Small intestine (tissue), 7 donors: ENCODE results near the gene KLHL1. TPM values are rescaled to one million over a fixed set of nuclear protein-coding genes. Genes with fewer than 3 reads are reported as not detected.
A peak's percentile ranks its signal among the peaks of the same experiment; 100 is the strongest.

Experiments
- DNase-seq, 2 donors: peaks; one replicate each; pipeline versions ENCODE4 v3.0.0 to v3.0.0-alpha.2; 2013
- FAIRE-seq: peaks from 2 replicates; lab custom pipeline; 2012; peaks lifted over from hg19 to GRCh38; lab: Jason Lieb, UNC
- H3K27ac ChIP-seq, 3 donors: one replicate each; pipeline ENCODE4 v1.5.1; 2013; ENCODE audit warnings: low read length in 2 of 3, mild to moderate bottlenecking in 2 of 3, control low read depth in 1 of 3, inconsistent platforms in 1 of 3, low read depth in 1 of 3, moderate library complexity in 1 of 3
- H3K27me3 ChIP-seq, 3 donors: one replicate each; pipeline ENCODE4 v1.6.1; 2013; ENCODE audit warnings: low read length in 3 of 3, inconsistent platforms in 1 of 3; ENCODE audit not compliant: control insufficient read depth in 3 of 3, insufficient read depth in 3 of 3
- H3K36me3 ChIP-seq, 3 donors: one replicate each; pipeline ENCODE4 v1.6.1; 2013; ENCODE audit warnings: low read length in 3 of 3, inconsistent platforms in 1 of 3, low read depth in 1 of 3, mild to moderate bottlenecking in 1 of 3, moderate library complexity in 1 of 3; ENCODE audit not compliant: control insufficient read depth in 3 of 3, insufficient read depth in 2 of 3
- H3K4me1 ChIP-seq, 3 donors: one replicate each; pipeline ENCODE4 v1.6.1; 2013; ENCODE audit warnings: low read length in 2 of 3, inconsistent platforms in 1 of 3, low read depth in 1 of 3, mild to moderate bottlenecking in 1 of 3, moderate library complexity in 1 of 3; ENCODE audit not compliant: control insufficient read depth in 3 of 3, insufficient read depth in 2 of 3
- H3K4me3 ChIP-seq, 3 donors: one replicate each; pipeline ENCODE4 v1.5.1; 2013; ENCODE audit warnings: low read length in 3 of 3, control low read depth in 1 of 3, inconsistent platforms in 1 of 3, low read depth in 1 of 3, mild to moderate bottlenecking in 1 of 3, moderate library complexity in 1 of 3
- H3K9me3 ChIP-seq, 2 donors: one replicate each; pipeline ENCODE4 v1.6.1; 2013; ENCODE audit warnings: low read depth in 1 of 2, low read length in 1 of 2; ENCODE audit not compliant: control insufficient read depth in 2 of 2, insufficient read depth in 1 of 2
- WGBS, 3 donors: extraction: QIAGEN DNeasy Blood & Tissue Kit; methylation state at CpG; one replicate each; pipeline ENCODE4 v1.1.7; 2013; 5-methylcytosine and 5-hydroxymethylcytosine counted together
- polyA plus RNA-seq, 4 donors: library from polyadenylated mRNA; stranded (reverse) in 3 of 4; unstranded in 1 of 4; fragments of 200-250 nt in 3 of 4; fragments of 120-200 nt in 1 of 4; gene quantifications; one replicate each; pipeline versions ENCODE4 v1.2.1 to v1.2.3, GENCODE V29; 2013
- donor health status: healthy with polysubstance abuse.
- donor health status: control.
- donor health status: control.
- donor health status: Bipolar disorder and iron deficiency.
- donor health status: healthy.

KLHL1 gene
- polyA plus RNA-seq, 4 donors: 0.04 to 0.06 TPM; not detected in 2

DNA sequence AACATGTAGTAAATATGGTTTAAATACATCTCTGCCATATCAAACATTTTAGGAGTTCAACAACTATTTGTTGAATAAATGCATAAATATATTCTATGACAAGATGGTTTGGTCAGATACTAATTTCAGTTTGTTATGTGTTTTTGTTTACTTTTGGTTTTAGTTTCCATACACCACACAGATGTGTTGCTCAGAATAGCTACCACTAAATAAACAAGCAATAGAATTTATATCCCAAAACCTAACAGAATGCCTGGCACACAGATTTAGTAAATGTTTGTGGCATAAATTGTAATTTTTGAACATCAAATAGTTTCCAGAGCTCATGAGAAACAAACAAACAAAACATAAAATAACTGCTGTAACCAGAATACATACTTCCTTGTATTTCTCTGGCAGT is 127.5 kb downstream of the KLHL1 start:
- Histone ChIP-seq H3K27ac (no peak overlapping the region), H3K27me3 (no peaks in the 10 kb centered on the region), H3K36me3 (no peaks in the 10 kb centered on the region), H3K4me3 (no peak overlapping the region), H3K4me1 (no peaks in the 10 kb centered on the region), H3K9me3 (no peaks in the 10 kb centered on the region)
- no peak for FAIRE-seq
- no peak for DNase-seq

DNA sequence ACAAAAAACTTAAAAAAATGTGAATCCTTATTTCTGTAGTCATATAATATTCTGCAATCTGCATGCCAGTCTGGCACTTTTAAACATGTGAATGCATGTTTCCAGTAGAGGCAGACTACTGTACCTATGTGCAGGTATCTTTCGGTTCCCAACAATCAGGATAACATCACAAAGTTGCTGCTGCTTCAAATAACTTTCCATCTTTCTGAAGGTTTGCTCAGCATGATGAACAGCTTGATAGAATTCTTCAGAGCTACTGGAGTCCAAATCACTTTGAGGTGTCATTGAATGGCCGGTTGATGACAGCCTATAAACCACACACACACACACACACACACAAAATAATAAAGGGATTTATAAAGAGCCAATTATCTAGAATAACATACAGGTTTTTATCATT is 132.8 kb downstream of the KLHL1 start:
- FAIRE-seq (no peak), DNase-seq (no peak)
- Histone ChIP-seq H3K9me3 (no peaks in the 10 kb centered on the region), H3K27ac (no peak overlapping the region), H3K27me3 (no peaks in the 10 kb centered on the region), H3K4me1 (no peaks in the 10 kb centered on the region), H3K36me3 (no peaks in the 10 kb centered on the region), H3K4me3 (no peak overlapping the region)
- WGBS, 3 donors: 78 to 89% (median 87%) methylated on average over 2 of the region's 2 CpGs

- 26 to 41% (median 40%) methylated on average over 2 of the region's 2 CpGs for WGBS, 3 donors
- H3K27me3 ChIP-seq: no peaks in the 10 kb centered on the region
- H3K4me3 ChIP-seq: no peak overlapping the region
- no peak for DNase-seq
- no peaks in the 10 kb centered on the region for H3K4me1 ChIP-seq
- H3K9me3 ChIP-seq: no peaks in the 10 kb centered on the region
- H3K36me3 ChIP-seq: no peaks in the 10 kb centered on the region
- no peak for FAIRE-seq
- no peak overlapping the region for H3K27ac ChIP-seq
Measured at GRCh38 chr13:69970520-69970919, 137.7 kb downstream of the KLHL1 start.

DNA sequence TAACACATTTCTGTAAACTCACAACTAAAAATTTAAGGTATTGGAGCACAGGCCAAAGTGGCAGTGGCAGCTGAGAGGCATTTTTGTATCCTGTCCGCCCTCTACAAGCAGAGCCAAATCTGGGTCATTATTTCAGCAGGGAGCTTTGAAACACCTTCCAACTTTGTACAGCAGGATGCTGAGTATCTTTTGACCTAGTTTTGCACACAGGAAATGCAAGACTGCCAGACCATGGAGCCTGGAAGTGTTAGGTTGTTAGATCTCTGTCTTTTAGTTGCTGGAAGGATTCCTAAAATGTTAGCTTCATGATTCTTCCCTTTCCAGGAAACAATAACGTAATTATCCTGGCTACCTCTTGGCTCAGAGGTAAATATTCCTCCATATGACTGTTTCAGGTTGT is 149.2 kb downstream of the KLHL1 start:
- no peak overlapping the region for H3K27ac ChIP-seq
- no peaks in the 10 kb centered on the region for H3K9me3 ChIP-seq
- DNase-seq: peak in 1 of 2 donors; percentile 8
- WGBS, 3 donors: 37 to 55% (median 51%) methylated on average over 2 of the region's 2 CpGs
- no peak for FAIRE-seq
- H3K36me3 ChIP-seq: no peaks in the 10 kb centered on the region
- no peaks in the 10 kb centered on the region for H3K27me3 ChIP-seq
- H3K4me1 ChIP-seq: peaks cover 0 to 4% (median 0%) of the 10 kb centered on the region in 3 donors
- no peak overlapping the region for H3K4me3 ChIP-seq

- H3K9me3 ChIP-seq: no peaks in the 10 kb centered on the region
- H3K36me3 ChIP-seq: no peaks in the 10 kb centered on the region
- FAIRE-seq (no peak), DNase-seq (no peak)
- H3K4me1 ChIP-seq: peaks cover 0 to 4% (median 0%) of the 10 kb centered on the region in 3 donors
- H3K27ac ChIP-seq: no peak overlapping the region
- no peak overlapping the region for H3K4me3 ChIP-seq
- no peaks in the 10 kb centered on the region for H3K27me3 ChIP-seq
- 77 to 81% (median 77%) methylated on average over 5 of the region's 5 CpGs for WGBS, 3 donors
Measured at GRCh38 chr13:69956839-69957238, 151.4 kb downstream of the KLHL1 start.

DNA sequence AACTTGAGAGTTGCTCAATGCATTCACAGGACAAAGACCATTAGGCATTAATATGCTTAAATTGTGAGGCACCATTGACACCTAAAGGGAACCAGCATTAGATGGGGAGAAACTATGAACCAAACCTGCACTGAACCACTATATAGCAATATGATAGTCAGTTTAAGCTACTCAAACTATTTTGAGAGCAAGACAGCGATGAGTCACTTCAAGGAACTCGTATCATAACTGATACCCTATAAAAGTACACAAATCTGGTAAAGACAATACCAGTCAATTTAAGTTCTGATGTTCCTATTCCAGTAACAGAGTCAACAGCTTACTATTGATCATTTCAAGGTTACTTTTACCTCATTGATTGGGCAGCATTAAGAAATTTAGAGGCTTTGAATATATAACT is 151.9 kb downstream of the KLHL1 start:
- DNase-seq: no peak
- no peak overlapping the region for H3K27ac ChIP-seq
- no peaks in the 10 kb centered on the region for H3K27me3 ChIP-seq
- 59 to 80% (median 60%) methylated on average over 2 of the region's 2 CpGs for WGBS, 3 donors
- H3K4me3 ChIP-seq: no peak overlapping the region
- FAIRE-seq: no peak
- H3K36me3 ChIP-seq: no peaks in the 10 kb centered on the region
- H3K4me1 ChIP-seq: peaks cover 0 to 4% (median 0%) of the 10 kb centered on the region in 3 donors
- no peaks in the 10 kb centered on the region for H3K9me3 ChIP-seq

DNA sequence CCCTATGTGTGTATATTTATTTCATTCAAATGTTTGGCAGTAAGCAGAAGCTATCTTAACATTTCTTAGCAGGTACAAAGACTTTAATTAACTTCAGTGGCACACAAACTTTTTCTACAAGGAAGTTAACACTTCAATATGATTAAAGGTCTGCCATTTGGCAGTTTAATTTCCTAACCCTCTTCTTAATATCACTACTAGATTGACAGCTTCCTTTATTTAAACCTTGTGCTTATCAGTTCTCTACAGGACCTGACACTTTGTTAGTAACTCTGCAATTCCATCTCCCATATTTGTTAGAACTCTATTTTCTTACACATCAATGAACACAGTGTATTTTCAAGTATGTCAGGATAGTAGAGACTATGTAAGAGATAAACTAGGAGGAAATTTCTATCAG is 153.0 kb downstream of the KLHL1 start:
- H3K9me3 ChIP-seq: no peaks in the 10 kb centered on the region
- H3K4me3 ChIP-seq: no peak overlapping the region
- H3K27ac ChIP-seq: no peak overlapping the region
- peaks cover 0 to 4% (median 0%) of the 10 kb centered on the region in 3 donors for H3K4me1 ChIP-seq
- DNase-seq (no peak), FAIRE-seq (no peak)
- no peaks in the 10 kb centered on the region for H3K36me3 ChIP-seq
- no peaks in the 10 kb centered on the region for H3K27me3 ChIP-seq

DNA sequence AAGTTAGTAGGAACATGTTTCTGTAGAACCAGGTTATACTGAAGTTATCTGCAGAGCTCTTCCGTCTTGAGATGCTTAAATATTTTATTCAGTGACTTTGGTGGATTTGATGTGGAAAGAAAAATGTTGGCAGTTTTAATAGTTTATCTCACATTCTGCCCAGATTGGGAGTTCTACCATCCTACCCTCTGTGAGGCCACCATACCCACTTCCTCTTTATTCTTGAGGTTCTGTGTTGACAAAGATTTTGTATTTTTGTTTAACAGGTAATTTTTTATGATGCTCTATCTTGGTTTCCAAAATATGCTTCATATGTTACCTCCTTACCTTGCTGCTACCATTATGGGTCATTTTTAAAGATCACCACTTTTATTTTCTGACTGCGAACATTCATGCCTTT is 156.8 kb downstream of the KLHL1 start:
- H3K4me3 ChIP-seq: no peak overlapping the region
- H3K36me3 ChIP-seq: no peaks in the 10 kb centered on the region
- WGBS, 3 donors: 81 to 91% (median 90%) methylated on average over 2 of the region's 2 CpGs
- DNase-seq (no peak), FAIRE-seq (no peak)
- no peaks in the 10 kb centered on the region for H3K27me3 ChIP-seq
- no peaks in the 10 kb centered on the region for H3K9me3 ChIP-seq
- H3K27ac ChIP-seq: no peak overlapping the region
- no peaks in the 10 kb centered on the region for H3K4me1 ChIP-seq

DNA sequence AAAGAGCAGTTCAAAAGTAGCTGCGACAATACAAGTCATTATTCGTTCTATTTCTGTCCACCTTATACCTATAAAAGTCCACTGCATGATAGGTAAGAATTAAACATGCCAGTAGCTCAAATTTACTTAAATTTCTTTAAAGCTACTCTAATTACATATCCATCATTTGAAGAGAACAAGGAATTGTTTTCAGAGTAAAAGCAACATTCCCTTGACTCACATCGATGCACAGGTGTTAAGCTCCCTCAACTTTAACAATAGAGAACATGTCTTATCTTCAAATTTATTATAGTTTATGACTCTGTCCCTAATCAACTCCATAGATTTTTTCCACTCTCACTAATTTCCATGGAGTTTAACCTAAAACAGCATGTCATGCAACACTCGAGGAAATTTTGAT is 158.1 kb downstream of the KLHL1 start:
- H3K4me3 ChIP-seq: no peak overlapping the region
- 41 to 71% (median 56%) methylated on average over 4 of the region's 4 CpGs for WGBS, 3 donors
- H3K4me1 ChIP-seq: no peaks in the 10 kb centered on the region
- no peak overlapping the region for H3K27ac ChIP-seq
- no peaks in the 10 kb centered on the region for H3K27me3 ChIP-seq
- DNase-seq (no peak), FAIRE-seq (no peak)
- no peaks in the 10 kb centered on the region for H3K36me3 ChIP-seq
- no peaks in the 10 kb centered on the region for H3K9me3 ChIP-seq
